Activated CD8-positive, alpha-beta memory T cell treated with anti-CD3 and anti-CD28 coated beads for 48 hours (primary cell): ENCODE results near the gene ITGB2.

Experiments
- DNase-seq, 3 experiments: peaks; one replicate each; pipeline ENCODE4 v3.0.0-alpha.2; 2020; ENCODE audit warnings: low read depth in 2 of 3, low spot score in 2 of 3

Gene ITGB2

DNA sequence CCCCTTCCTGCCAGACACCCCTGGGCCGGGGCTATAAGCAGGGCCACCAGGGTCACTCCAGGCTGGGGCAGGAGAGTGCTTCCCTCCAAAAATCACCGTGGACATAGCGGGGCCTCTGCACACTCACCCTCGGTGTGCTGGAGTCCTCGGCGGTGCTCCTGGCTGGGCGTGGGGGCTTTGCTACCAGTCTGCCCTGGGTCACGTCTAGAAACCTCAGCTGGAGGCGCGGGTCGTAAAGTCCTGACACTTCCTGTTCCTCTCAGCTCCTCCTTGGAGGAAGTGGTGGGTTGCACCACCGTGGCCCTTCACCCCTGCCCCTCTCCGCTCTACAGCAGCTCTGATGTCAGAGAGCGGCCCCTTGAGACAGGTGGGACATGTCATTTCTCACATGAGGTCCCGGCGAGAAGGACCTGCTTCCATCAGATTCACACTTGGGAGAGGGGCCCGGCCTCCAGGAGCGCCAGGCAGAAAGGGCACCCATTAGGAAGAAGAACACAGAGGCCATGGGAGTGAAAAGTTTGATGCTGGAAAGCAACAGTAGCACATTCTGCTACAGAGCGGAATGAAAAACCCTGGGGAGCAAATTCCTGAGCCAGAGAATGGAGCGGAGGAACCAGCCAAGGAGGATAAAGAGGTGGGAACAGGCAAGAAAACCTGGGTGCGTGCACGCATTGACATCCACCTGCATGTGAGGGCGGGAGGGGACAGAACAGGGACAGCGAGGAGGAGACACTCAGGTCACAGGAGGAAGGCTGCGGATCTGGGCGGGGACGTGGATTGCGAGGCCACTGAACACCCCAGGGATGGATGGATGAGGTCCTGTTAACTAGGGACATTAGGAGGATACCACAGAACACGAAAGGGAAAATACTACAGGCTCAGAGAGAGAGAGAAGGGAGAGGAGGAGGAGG is at the start of gene ITGB2:
Gene ITGB2 (minus strand): TSS at position 206 of the 911 bp plus-strand sequence. CDS start 10,117 bp downstream, outside the sequence.
- peak in 1 of 3 experiments; percentile 51 for DNase-seq

DNA sequence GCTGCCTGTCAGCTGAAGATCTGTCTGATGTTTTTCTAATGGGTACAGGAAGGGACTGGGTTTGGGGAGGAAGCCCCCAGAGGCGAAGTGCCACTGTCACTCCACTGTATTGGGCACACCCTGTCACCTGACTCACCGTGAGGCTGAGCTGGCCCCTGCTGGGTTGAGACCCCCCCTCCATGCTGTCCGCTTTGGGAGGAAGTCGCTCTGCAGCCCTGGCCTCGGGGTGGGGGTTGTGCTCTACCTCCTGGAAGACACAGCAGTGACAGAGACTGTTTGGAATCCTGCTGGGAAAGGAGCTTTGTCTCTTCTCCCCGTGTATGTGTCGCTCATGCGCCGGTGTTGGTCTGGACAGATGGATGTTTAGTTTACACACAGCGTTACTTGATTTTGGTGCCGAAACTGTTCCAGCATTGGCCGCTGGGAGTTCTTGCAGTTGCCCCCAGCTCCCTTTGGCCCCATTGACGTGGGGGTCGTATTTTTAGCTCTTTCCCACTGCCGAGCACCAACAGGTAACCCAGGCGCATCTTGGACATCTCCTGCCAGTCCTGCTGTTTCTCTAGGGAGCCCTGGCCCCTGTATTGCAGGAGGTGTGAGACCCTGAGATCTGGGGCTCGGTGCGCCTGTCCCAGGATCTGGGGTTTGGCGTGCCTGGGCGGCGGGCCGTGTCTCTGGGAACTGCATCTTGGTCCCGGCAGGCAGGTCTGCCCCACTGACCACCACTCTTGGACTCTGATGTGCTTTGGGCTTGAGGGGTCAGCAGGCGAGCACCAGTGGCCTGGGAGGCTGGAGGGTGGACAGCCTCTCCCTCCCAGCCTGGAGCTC is 49.4 kb upstream of the ITGB2 start:
- no peak for DNase-seq

DNA sequence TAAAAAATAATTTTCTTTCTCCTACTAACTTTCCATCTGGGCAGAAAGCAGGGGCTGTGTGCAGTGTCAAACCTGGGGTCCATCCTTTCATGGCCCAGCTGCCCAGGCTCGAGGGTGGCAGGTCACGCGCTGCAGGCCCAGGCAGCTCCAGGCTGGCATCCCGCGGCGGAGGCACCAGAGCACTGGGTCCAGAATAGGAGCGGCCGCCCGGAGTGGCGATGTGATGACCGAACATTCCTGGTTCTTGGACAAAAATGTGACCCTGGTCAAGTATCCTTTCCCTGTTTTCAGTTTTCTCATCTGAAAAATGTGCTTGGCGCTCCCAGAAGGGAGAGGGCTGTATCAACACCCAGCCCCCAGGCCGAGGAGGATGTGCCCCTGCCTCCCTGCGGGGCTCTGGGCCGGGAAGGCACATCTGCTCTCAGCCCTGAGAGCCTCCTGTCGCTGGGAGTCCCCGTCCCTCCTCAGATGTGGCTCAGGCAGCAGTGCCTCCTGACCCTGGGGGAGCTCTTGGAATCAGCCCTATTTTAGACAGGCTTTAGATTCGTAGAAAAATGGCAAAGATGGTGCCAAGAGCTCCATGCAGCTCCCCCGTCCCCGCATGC is 48.5 kb upstream of the ITGB2 start:
- no peak for DNase-seq

DNA sequence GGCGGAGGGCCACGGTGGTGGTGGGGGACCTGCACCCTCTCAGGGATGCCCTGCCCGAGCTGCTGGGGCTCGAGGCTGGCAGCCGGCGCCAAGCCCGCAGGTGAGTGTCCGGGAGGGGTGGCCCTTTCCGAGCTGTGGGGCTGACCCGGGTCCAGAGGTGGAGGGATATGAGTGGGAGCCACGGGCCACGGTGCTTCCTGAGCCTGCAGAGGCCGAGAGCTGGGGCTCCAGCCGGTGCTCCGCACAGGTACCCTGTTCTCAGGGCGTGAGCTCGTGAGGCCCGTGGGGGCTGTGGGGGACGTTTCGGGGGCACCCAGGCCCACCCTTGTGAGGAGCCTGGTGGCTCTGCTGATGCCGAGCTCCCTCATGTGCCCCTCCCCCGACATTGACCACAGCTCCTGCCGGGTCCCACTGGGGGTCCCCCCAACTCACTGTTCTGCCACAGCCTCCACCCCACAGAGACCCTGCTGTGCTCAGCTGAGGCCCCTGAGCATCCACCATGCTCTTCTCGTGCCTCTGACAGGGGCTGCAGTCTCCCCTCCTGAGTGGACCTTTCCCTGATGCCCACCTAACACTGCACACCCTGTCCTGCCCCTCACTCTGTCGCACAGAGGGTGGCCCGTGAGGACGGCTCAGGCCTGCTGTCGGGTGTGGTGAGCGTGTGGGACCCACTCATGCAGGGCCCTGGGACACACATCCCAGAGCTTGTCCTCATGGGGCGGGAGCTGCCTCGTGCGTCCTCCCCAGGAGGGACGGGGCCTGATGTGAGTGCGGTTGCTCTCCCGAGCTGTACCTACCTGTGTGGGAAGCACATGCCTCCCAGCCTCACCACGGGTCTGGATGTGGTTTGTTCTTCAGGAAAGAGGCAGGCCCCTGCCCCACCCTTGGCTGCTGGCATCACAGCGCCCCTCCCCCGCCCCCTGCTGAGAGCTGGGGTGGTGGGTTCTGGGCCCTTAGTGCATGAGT is 46.7 kb upstream of the ITGB2 start:
- no peak for DNase-seq

GRCh38 chr21:44966135-44967081 is 45.7 kb upstream of the ITGB2 start:
- DNase-seq: no peak

DNA sequence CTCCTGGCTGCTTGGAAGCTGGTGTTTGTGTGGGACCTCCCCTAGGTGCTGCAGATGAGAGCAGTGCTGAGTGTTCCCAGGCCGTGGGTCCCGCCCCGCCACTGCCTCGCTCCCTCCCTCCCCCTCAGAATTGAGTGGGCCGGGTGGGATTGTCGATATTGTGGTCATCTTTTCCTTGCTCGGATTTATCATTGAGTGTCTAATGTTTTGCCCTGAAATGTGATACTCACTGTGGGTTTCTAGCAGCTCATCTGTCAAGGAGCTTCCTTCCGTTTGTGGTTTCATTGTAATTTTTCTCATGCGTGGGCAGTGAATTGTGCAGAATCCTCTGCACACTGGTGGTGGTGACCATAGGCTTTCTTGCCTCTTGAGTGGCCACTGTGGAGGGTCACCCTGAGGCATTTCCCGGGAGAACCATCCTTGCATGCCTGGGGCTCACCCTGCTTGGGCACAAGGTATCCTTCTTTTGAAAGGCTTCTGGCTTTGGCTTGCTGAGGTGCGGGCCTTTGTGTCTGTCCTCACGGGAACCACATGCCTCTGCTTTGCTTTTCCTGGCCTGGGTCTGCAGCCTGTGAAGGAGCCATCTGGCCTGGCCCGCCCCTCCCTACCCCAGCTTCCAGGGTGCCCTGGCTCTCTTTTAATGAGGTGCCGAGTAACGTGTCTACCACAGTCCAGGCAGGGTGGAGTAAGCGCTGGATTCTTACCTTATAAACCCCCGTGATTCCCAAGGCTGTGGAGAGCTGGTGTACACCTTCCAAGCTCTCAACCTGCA is 44.7 kb upstream of the ITGB2 start:
- DNase-seq: peak in 1 of 3 experiments; percentile 10

- no peak for DNase-seq
These were observed 43.7 kb upstream of the ITGB2 start for GRCh38 chr21:44964381-44964780.

GRCh38 chr21:44962403-44962966 is 41.8 kb upstream of the ITGB2 start:
- no peak for DNase-seq

GRCh38 chr21:44960141-44961092 is 39.7 kb upstream of the ITGB2 start:
- DNase-seq: no peak

DNA sequence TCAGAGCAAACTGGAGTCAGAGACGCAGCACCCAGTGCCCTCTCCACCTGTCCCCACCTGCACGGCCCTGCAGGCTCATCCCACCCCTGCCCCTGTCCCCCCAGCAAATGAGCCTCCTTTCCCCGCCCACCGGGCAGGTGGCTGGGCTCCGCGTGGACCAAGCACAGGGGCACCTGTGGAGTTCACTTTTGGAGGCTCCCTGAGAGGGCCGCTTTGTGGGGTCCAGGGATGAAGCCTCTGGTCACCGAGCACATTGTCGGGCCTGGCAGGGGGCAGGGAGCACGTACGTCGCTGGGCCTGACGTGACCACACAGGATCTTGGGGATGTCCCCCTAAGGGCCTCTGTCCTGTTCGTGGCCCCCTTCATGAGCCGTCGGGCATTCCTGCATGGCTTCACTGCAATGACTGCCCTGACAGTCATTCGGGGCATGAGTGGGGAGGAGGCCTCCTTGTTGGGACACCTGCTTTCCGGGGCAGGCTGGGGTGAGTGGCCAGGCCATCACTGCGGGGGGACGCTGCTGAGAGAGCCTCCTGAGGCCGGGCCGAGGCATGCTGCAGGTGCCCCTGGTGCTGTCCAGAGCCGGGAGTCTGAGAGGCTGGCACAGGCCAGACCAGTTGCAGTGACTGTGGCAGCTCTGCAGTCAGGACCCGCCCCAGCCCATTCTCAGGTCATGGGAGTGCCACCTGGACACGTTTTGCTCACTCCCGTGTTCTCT is 38.8 kb upstream of the ITGB2 start:
- no peak for DNase-seq

DNA sequence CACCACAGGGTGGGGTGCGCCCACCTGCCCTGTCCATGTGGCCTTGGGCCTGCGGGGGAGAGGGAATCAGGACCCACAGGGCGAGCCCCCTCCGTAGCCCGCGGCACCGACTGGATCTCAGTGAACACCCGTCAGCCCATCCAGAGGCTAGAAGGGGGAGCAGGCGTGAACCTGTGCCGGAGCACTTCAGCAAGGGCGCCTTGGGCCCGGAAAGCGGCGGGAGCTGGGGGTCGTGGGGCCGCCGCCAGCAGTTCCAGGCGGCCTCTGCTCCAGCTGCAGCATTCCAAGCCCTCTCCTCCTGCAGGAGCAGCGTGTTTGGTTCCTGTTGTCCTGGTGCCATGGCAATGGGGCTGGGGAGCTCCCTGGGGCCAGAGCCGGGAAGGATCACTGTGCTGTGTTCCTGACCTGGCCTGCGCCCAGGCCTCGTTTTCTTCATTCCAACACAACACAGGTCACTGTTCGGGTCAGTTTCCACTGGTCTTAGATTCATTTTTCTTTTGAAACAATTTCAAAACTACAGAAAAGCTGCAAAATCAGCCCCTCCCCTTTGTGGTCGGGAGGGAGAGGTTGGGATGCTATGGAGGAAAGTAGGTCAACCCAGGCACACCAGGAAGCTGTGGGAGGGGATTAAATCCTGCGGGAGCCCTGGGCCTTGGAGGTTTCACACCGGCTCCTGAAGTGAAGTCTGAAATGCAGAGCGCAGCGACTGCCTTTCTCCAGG is 37.9 kb upstream of the ITGB2 start:
- no peak for DNase-seq

DNA sequence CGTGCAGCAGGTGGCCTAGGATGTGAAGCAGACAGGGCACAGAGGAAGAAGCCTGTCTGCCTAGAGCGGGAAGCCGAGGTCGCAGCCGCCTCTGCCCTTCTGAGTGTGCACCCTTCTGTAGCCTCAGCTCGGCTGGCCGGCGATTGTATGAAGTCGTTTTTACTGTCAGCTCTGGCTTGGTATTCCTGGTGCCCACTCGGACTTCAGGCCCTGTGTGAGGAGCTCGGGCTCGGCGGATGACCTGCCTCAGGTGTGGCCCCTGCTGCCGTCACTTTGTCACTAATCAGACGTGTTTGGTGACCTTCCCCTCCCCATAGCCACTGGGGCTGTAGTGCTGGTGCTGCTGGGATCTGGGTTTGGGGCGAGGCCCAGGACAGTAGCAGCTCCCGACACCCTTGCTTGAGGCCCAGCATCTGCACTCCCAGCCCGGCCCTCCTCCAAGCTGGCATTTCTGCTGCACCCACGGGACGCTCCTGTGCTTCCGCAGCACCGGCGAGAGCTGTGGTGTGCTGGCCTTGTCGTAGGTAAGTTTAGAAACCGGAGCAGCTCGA is 37.3 kb upstream of the ITGB2 start:
- no peak for DNase-seq

DNA sequence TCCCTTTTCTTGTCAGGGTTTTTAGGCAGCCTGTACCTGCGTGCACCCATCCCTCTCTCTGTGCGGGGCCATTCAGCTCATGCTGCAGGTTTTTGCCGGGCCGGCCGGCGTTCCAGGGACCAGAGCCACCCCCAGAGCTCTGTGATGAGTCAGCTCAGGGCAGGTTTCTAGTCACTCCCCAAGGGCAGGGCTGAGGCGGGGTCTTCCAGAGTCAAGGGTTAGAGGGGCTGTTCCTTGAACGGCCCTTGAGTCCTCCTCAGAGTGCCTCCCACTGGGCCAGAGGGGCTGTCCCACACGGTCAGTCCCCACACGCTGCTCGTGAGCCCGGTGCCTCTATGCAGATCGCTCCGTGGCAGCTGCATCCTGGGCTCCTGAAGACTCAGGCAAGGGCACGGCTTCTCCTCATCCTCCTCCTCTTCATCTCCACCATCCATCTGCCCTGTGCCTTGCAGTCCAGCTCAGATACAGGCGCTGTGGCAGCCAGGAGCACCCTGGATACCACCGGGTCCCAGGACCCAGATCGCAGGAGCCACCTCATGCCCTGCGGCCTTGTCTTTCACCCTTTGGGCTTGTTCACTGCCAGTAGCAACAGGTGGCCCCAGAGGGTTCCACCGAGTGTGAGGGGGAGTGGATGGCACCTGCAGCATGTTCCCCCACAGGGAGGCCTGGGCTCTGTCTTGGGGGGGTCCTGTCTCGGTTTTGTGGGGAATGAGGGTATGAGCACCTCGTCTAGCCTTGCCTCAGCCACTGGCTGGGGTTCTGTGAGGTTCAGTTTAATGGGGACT is 36.5 kb upstream of the ITGB2 start:
- DNase-seq: no peak

DNA sequence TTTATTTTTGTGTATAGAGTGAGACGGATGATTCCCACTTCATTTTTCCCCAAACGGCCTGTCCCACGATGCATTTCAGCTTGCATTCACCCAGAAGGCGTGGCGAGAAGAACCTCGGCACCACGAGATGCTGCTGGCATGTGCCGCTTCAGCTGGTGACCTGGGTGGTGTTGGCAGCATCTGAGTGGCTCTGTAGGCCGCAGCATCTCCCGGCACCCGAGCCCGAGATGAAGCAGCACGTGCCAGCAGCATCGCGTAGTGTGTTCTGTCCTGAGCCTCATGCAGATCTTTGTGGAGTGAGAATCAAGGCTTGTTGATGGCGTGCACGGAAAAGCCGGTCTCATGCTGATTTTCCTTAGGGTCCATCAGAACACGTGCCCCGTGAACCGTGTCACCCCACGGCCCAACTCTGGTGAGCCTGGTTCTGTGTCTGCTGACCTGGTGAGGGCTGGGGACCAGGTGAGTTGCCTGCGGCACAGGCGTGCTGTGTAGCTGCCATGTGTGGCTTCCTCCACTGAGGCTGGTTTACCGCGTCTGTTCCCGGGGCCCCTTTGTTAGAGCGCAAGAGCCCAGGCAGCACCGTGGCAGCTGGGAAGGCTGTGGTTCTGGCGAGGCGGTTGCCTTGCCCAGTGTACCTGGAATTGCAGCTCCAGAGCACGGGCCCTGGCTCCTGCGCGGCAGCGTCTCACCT is 35.8 kb upstream of the ITGB2 start:
- DNase-seq: no peak
